ENCODE results near the gene DEXI.

- no peak for TF ChIP-seq GATA3 (IDR thresholded peaks at IDR 0.05; ENCODE audit: low read depth, low read length)
- no peak for TF ChIP-seq GATA2 (IDR thresholded peaks at IDR 0.05; ENCODE audit: low read depth, low read length)
These were observed 26.2 kb upstream of the DEXI start for GRCh38 chr16:10968498-10968897.

All from SH-SY5Y (cell line).